ENCODE results near the gene SPEF2.

The SPEF2 gene

DNA sequence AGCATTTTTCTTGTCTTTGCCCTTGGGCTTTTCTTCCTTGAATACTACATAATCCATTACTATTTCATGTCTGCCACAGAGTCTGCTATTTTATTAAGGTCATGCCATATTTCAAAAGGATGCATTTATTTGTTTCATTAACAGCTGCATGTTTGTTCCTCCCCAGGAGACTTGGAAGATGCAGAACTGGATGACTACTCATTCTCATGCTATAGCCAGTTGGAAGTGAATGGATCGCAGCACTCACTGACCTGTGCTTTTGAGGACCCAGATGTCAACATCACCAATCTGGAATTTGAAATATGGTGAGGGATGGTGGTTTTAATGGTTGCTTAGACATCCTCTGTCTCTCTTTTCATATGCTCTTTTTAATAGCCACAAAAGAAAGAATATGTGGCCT, 243.0 kb downstream of the SPEF2 start:
- DNase-seq: no peak

GRCh38 chr5:35861718-35862117, 244.1 kb downstream of the SPEF2 start:
- no peak for DNase-seq

DNA sequence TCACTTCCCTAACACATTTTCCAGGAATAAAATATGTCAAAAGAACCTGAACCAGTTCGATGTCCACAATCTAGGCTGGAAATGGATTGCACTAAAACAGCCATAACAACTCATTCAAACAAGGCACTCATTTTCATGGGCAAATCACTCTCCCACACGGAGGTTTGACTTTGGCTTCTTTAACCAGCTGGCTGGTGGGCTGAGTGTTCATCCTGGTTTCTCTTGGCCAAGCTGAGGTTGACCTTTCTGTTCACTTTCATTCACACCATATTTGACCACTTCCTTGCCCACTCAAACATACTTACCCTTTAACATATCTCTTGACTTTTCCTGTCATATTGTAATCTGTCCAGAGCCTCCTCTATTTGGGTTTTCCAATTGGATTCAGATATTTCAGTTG, 244.5 kb downstream of the SPEF2 start:
- DNase-seq: no peak

GRCh38 chr5:35863159-35863558, 245.5 kb downstream of the SPEF2 start:
- DNase-seq: no peak

All from NCI-H1436 treated with DMSO at 0.1 percent for 48 hours (cell line).